Astrocyte of the spinal cord (primary cell): Measurements from ENCODE around the gene CASP8AP2.
"Not testable (repeated sequence)": the region's sequence is repeated elsewhere in the genome, so short reads cannot be mapped to it uniquely, and the experiment has no call there.

ENCODE experiments used
- DNase-seq: peaks from one replicate; pipeline ENCODE4 v3.0.0; 2011; ENCODE audit warnings: low read depth, low spot score
- H3K4me3 ChIP-seq: 2 replicates; pipeline ENCODE4 v1.5.1; 2011; ENCODE audit warnings: low read depth, mild to moderate bottlenecking, low read length, moderate library complexity
- in situ Hi-C: cut with HindIII; loops from 2 replicates; pipeline ENCODE4 v1.10.0; 2017; ENCODE audit warnings: low sequenced_read_pairs
- TF ChIP-seq, protein P1 (sequence below): IDR thresholded peaks from 2 replicates; pipeline ENCODE4 v1.5.1; 2012; ENCODE audit warnings: low read depth, mild to moderate bottlenecking, low read length, inconsistent platforms

CASP8AP2 gene

DNA sequence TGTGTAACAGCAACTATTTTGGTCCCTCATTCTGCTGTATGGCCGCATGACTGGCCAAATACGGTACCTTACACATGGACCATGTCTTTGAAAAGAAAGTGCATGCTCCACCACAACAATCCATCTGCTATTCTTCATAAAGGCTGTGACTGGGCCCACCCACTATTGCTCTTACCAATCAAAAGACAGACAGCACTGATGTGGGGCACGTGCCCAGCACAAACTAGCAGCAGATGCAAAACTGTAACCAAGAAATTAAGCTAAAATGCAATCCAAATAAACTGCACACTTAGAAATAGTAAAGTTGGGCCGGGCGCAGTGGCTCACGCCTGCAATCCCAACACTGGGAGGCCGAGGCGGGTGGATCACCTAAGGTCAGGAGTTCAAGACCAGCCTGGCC lies 30.6 kb upstream of the CASP8AP2 start:
- DNase-seq = no peak
- no peak overlapping the region for H3K4me3 ChIP-seq
- in situ Hi-C loops = no loop called here
- TF ChIP-seq, protein P1, sequence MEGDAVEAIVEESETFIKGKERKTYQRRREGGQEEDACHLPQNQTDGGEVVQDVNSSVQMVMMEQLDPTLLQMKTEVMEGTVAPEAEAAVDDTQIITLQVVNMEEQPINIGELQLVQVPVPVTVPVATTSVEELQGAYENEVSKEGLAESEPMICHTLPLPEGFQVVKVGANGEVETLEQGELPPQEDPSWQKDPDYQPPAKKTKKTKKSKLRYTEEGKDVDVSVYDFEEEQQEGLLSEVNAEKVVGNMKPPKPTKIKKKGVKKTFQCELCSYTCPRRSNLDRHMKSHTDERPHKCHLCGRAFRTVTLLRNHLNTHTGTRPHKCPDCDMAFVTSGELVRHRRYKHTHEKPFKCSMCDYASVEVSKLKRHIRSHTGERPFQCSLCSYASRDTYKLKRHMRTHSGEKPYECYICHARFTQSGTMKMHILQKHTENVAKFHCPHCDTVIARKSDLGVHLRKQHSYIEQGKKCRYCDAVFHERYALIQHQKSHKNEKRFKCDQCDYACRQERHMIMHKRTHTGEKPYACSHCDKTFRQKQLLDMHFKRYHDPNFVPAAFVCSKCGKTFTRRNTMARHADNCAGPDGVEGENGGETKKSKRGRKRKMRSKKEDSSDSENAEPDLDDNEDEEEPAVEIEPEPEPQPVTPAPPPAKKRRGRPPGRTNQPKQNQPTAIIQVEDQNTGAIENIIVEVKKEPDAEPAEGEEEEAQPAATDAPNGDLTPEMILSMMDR = no peak

DNA sequence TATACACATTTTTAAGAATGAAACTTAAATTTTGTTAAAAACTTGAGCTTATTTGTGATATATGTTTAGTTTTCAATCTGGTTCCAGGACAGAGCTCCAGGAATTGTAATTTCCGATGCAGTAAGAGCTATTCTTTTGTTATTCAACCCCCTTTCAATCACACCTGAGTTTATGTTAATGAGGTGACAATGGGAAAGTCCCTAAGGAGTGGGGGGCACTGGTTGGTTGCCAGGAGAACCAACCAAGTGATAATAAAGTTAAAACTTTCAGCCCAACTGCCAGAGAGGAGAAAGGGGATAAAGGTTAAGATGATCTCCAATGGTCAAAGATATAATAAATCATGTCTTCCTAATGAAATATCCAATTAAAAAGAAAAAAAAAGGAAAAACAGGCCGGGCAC lies 29.9 kb upstream of the CASP8AP2 start:
- DNase-seq = no peak
- in situ Hi-C loops = no loop called here
- TF ChIP-seq, protein P1 = no peak
- no peak overlapping the region for H3K4me3 ChIP-seq

DNA sequence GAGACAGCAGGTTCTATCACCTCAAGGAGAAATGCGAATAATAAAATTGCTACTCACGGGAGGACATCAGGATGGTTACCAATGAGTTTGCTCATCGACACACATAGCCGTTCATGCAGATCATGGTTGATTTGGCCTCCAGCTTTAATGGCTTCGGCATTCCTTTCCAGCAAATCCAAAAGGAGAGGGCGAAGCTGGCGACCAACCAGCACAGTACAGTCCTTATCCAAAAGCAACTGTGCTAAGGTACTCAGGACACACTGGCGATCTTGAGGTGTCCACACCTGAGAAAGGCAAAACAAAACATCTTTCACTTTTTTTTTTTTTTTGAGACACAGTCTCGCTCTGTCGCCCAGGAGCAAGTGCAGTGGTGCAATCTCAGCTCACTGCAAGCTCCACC lies 26.4 kb upstream of the CASP8AP2 start:
- no peak overlapping the region for H3K4me3 ChIP-seq
- in situ Hi-C loops = no loop called here
- DNase-seq = no peak
- TF ChIP-seq, protein P1 = no peak

DNA sequence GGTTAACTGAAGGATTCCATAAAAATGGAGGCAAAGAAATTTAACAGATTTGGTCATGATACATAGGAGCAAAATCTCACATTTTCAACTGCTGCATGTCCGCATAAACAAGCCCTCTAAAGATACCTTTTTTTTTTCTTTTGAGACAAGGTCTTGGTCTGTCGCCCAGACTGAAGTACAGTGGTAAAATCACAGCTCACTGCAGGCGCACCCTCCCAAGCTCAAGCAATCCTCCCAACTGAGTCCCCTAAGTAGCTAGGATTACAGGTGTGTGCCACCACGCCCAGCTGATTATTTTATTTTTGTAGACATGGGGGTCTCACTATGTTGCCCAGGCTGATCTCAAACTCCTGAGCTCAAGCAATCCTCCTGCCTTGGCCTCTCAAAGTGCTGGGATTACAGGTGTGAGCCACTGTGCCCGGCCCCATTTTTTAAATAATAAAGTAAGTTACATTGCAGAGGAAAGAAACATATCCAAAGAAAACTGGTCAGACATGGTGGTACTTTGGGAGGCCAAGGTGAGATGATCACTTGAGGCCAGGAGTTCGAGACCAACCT lies 23.8 kb upstream of the CASP8AP2 start:
- TF ChIP-seq, protein P1 = no peak
- H3K4me3 ChIP-seq = no peak overlapping the region
- no peak for DNase-seq
- in situ Hi-C loops = no loop called here

DNA sequence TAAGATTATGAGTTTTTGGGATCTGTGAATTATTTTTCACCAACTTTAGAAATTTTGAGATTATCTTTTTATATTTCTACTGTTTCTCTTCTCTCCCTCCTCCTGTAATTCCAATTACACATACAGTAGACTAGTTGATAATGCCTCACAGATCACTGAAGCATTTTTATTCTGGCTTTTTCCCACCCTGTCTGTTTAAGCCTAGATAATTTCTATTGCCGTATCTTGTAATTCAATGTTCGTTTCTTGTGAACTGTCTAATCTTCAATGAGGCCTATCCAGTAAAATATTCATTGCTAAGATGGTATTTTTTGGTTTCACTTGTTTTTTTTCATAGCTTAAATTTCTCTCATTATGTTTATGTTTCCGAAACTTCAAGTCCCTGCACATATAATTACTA lies 22.1 kb upstream of the CASP8AP2 start:
- TF ChIP-seq, protein P1 = no peak
- DNase-seq = no peak
- in situ Hi-C loops = no loop called here
- H3K4me3 ChIP-seq = no peak overlapping the region

DNA sequence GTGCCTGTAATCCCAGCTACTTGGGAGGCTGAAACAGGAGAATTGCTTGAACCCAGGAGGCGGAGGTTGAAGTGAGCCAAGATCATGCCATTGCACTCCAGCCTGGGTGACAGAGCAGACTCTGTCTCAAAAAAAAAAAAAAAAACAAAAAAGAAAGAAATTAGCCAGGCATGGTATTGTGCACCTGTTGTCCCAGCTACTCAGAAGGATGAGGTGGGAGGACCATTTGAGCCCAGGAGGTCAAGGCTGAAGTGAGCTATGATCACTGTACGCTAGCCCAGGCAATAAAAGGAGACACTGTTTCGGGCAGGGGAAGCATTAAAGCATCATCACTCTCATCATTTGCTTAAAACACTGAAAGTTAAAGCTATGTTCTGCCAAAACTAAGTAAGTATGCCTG lies 16.3 kb upstream of the CASP8AP2 start:
- DNase-seq, in situ Hi-C loops, H3K4me3 ChIP-seq: not testable (repeated sequence)

DNA sequence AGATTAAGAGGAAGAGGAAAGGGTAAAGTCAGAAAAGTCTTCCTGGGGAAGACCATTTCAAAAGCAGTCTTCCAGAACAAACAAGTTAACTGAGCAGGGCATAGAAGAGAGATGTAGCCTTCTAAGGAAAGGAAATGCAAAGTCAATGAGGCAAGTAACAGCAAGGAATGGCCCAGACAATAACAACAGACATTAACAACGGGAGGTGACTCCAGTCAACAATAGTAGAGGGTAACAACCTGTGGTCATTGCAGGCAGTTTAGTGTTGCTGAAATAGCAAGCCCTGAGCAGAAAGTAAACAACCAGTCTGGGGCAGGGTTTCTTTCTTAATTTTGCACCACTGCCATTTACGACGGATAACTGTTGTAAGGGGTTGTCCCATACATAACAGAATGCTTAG lies 12.2 kb upstream of the CASP8AP2 start:
- TF ChIP-seq, protein P1 = no peak
- DNase-seq = no peak
- in situ Hi-C loops = no loop called here
- H3K4me3 ChIP-seq = no peak overlapping the region
